HCT116 (cell line): Measurements from ENCODE around the gene ZNF71. TPM values are rescaled to one million over a fixed set of nuclear protein-coding genes. Genes with fewer than 3 reads are reported as not detected.

ENCODE experiments used
- ATAC-seq: fragments of 200-7000 bp; cut with Tn5 transposase; 2 replicates; pipeline ENCODE4 v1.9.1; 2020; ENCODE audit warnings: mild to moderate bottlenecking, moderate library complexity
- BruUV-seq: library from RNA; stranded (reverse); fragments of 400-500 nt; replicated peaks from 2 replicates; lab custom pipeline; 2021; lab: Mats Ljungman, UMichigan
- CTCF ChIA-PET: fragments of 300-600 bp; sonication (Branson Sonifier 250); formaldehyde crosslinking; loops from one replicate; lab custom pipeline; 2021; ENCODE audit warnings: antibody characterized with exemption; lab: Charles Lee
- POLR2A ChIA-PET: fragments of 300-600, 350-600 bp; sonication (Branson Sonifier 250); formaldehyde crosslinking; loops from one replicate; lab custom pipeline; 2021; ENCODE audit warnings: antibody characterized with exemption; lab: Charles Lee
- RAD21 ChIA-PET, 2 experiments: fragments of 300-600 bp; sonication (Branson Sonifier 250); formaldehyde crosslinking; loops; one replicate each; lab custom pipeline; 2023; ENCODE audit warnings: low total read pairs in 2 of 2; ENCODE audit not compliant: uncharacterized antibody in 2 of 2, unreplicated experiment in 2 of 2, low non-redundant PET in 1 of 2; lab: Charles Lee
- DNase-seq: peaks from one replicate; pipeline ENCODE4 v3.0.0-alpha.2; 2010; ENCODE audit warnings: low read depth, low spot score
- H2AFZ ChIP-seq: fragments of 200-600 bp; shearing (Covaris generic), sonication (generic); 2 replicates; pipeline ENCODE4 v1.6.1; 2017; ENCODE audit warnings: low read depth, mixed run types, mixed read lengths, antibody characterized with exemption, low read length; ENCODE audit not compliant: poor library complexity, severe bottlenecking
- H3K27ac ChIP-seq: 2 replicates; pipeline ENCODE4 v1.5.1; 2012; ENCODE audit warnings: low read depth, low read length
- H3K27me3 ChIP-seq: fragments of 200-600 bp; sonication (generic); 2 replicates; pipeline ENCODE4 v1.6.1; 2016; ENCODE audit warnings: mixed run types, low read length, mixed read lengths; ENCODE audit not compliant: insufficient read depth
- H3K36me3 ChIP-seq, 2 experiments: fragments of 200-500 bp in 1 of 2; fragments of 200-600 bp in 1 of 2; sonication (Bioruptor generic) in 1 of 2; sonication (generic) in 1 of 2; 2 replicates each; pipeline versions ENCODE4 v1.5.1 to v1.6.1; 2014 to 2016; ENCODE audit warnings: low read length in 2 of 2, inconsistent platforms in 1 of 2, mixed read lengths in 1 of 2, mixed run types in 1 of 2; ENCODE audit not compliant: insufficient read depth in 2 of 2, control insufficient read depth in 1 of 2
- H3K4me1 ChIP-seq, 2 experiments: fragments of 200-600 bp in 1 of 2; sonication (generic) in 1 of 2; 2 replicates each; pipeline versions ENCODE4 v1.5.1 to v1.6.1; 2012 to 2017; ENCODE audit warnings: low read length in 2 of 2, inconsistent platforms in 1 of 2, mild to moderate bottlenecking in 1 of 2, mixed read lengths in 1 of 2, mixed run types in 1 of 2, moderate library complexity in 1 of 2; ENCODE audit not compliant: insufficient read depth in 2 of 2, control insufficient read depth in 1 of 2
- H3K4me2 ChIP-seq: fragments of 200-600 bp; sonication (generic); 2 replicates; pipeline ENCODE4 v1.6.1; 2017; ENCODE audit warnings: mixed run types, low read length, mixed read lengths
- H3K4me3 ChIP-seq, 2 experiments: fragments of 200-600 bp in 1 of 2; sonication (generic) in 1 of 2; replicated peaks in 1 of 2; 2 replicates each; pipeline ENCODE4 v1.5.1; 2011 to 2016; ENCODE audit warnings: low read length in 2 of 2, control low read depth in 1 of 2, low read depth in 1 of 2, mild to moderate bottlenecking in 1 of 2, mixed read lengths in 1 of 2, mixed run types in 1 of 2
- H3K79me2 ChIP-seq: fragments of 200-600 bp; sonication (generic); 2 replicates; pipeline ENCODE4 v1.6.1; 2017; ENCODE audit warnings: mild to moderate bottlenecking, mixed run types, low read length, moderate library complexity, mixed read lengths; ENCODE audit not compliant: insufficient read depth
- H3K9ac ChIP-seq: fragments of 200-600 bp; sonication (generic); 2 replicates; pipeline ENCODE4 v1.6.1; 2016; ENCODE audit warnings: low read length, mixed read lengths
- H3K9me2 ChIP-seq: fragments of 200-600 bp; sonication (generic), shearing (Covaris generic); 2 replicates; pipeline ENCODE4 v1.6.1; 2017; ENCODE audit warnings: mixed run types, mild to moderate bottlenecking, moderate library complexity; ENCODE audit not compliant: insufficient read depth
- H3K9me3 ChIP-seq, 2 experiments: fragments of 200-500 bp in 1 of 2; fragments of 200-600 bp in 1 of 2; sonication (Bioruptor generic) in 1 of 2; sonication (generic) in 1 of 2; 2 replicates each; pipeline ENCODE4 v1.6.1; 2014 to 2017; ENCODE audit warnings: low read length in 2 of 2, mixed read lengths in 2 of 2, inconsistent platforms in 1 of 2, low read depth in 1 of 2, mild to moderate bottlenecking in 1 of 2, mixed run types in 1 of 2, moderate library complexity in 1 of 2; ENCODE audit not compliant: control insufficient read depth in 1 of 2, insufficient read depth in 1 of 2
- H4K20me1 ChIP-seq: fragments of 200-600 bp; sonication (generic), shearing (Covaris generic); 2 replicates; pipeline ENCODE4 v1.6.1; 2017; ENCODE audit warnings: mixed run types, mild to moderate bottlenecking, moderate library complexity; ENCODE audit not compliant: insufficient read depth
- CTCF ChIP-seq, 3 experiments: fragments of 200-600 bp in 1 of 3; sonication (generic) in 1 of 3; IDR thresholded peaks in 2 of 3; conservative IDR thresholded peaks in 1 of 3; 2 replicates each; pipeline ENCODE4 v1.5.1; 2012 to 2017; ENCODE audit warnings: low read depth in 2 of 3, low read length in 2 of 3, antibody characterized with exemption in 1 of 3, borderline replicate concordance in 1 of 3, control low read depth in 1 of 3, mild to moderate bottlenecking in 1 of 3, mixed read lengths in 1 of 3, mixed run types in 1 of 3, moderate library complexity in 1 of 3; ENCODE audit not compliant: insufficient read depth in 1 of 3
- EZH2 ChIP-seq: fragments of 200-600 bp; sonication (generic); IDR thresholded peaks from 2 replicates; pipeline ENCODE4 v1.6.1; 2017; ENCODE audit warnings: antibody characterized with exemption, mixed run types
- JUND ChIP-seq: IDR thresholded peaks from 2 replicates; pipeline ENCODE4 v1.6.1; 2012
- POLR2A ChIP-seq: IDR thresholded peaks from 2 replicates; pipeline ENCODE4 v1.7.0; 2011; ENCODE audit warnings: borderline replicate concordance; ENCODE audit not compliant: insufficient read depth, insufficient read length; ENCODE audit errors: extremely low read depth
- SIN3A ChIP-seq: IDR thresholded peaks from 2 replicates; pipeline ENCODE4 v1.6.1; 2012; ENCODE audit warnings: low read depth
- TCF7L2 ChIP-seq: IDR thresholded peaks from 2 replicates; pipeline ENCODE4 v1.7.0; 2011; ENCODE audit warnings: borderline replicate concordance, inconsistent platforms; ENCODE audit not compliant: insufficient read depth, insufficient read length; ENCODE audit errors: extremely low read depth
- intact Hi-C: fragments of 100-400 bp; cut with micrococcal nuclease; formaldehyde crosslinking; loops from 2 replicates; pipeline ENCODE4 v1.10.0; 2022
- total RNA-seq: library from RNA; stranded (reverse); gene quantifications from one replicate; pipeline ENCODE4 v1.2.1, GENCODE V29; 2021; ENCODE audit not compliant: unreplicated experiment

ZNF71 gene
- total RNA-seq, 1 experiment from 2014 or later = not detected

DNA sequence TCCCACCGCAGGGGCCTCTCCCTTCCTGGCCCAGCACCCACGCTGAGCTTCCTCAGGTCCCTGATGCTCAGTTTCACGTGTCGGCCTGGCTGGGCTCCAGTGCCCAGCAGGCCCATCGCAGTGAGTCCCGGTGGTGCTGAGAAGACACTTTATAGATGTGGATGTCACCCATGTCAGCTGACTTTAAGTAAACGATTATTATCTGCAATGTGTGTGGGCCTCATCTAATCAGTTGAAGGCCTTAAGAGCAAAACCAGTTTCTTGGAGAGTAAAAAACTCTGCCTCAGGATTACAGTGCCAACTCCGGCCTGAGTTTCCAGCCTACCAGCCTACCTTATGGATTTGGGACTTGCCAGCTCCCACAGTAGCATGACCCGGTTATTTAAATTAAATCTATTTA, 30.6 kb downstream of the ZNF71 start:
- H3K79me2 ChIP-seq = no peaks in the 10 kb centered on the region
- H3K4me3 ChIP-seq = no peak overlapping the region
- TF ChIP-seq POLR2A = no peak
- TF ChIP-seq TCF7L2 = no peak
- no TSS peak for BruUV-seq
- no peak overlapping the region for H3K4me2 ChIP-seq
- no peak overlapping the region for H3K9ac ChIP-seq
- no peaks in the 10 kb centered on the region for H3K27me3 ChIP-seq
- no peak overlapping the region for H2AFZ ChIP-seq
- ATAC-seq (no peak), DNase-seq (no peak)
- H3K36me3 ChIP-seq = no peaks in the 10 kb centered on the region
- H3K9me3 ChIP-seq = peaks cover 0 to 11% of the 10 kb centered on the region in 2 experiments; a peak in 2 of 4 replicates
- no peaks in the 10 kb centered on the region for H4K20me1 ChIP-seq
- no peak overlapping the region for H3K27ac ChIP-seq
- H3K4me1 ChIP-seq = no peaks in the 10 kb centered on the region
- CTCF ChIA-PET = no interaction called here
- H3K9me2 ChIP-seq = no peaks in the 10 kb centered on the region
- POLR2A ChIA-PET = no interaction called here
- RAD21 ChIA-PET = no interaction called here
- intact Hi-C loops = no loop called here

GRCh38 chr19:56633021-56633420, 37.9 kb downstream of the ZNF71 start:
- ChIA-PET CTCF (no interaction called here), RAD21 (no interaction called here), POLR2A (no interaction called here)
- no peak for ATAC-seq
- intact Hi-C loops = no loop called here
- H3K9me3 ChIP-seq = peaks cover 7 to 33% of the 10 kb centered on the region in 2 experiments; a peak in 2 of 4 replicates
- no peaks in the 10 kb centered on the region for H3K27me3 ChIP-seq
- no peaks in the 10 kb centered on the region for H3K9me2 ChIP-seq
- TF ChIP-seq POLR2A (no peak), JUND (no peak), CTCF (IDR thresholded peaks at IDR 0.05 in 2 of 3, conservative IDR thresholded peaks at IDR 0.05 in 1 of 3; ENCODE audit: borderline replicate concordance in 1 of 3, insufficient read depth in 1 of 3, low read depth in 2 of 3, low read length in 2 of 3) (no peak), SIN3A (no peak), EZH2 (no peak)
- no peak overlapping the region for H3K27ac ChIP-seq
- no peak for DNase-seq
- H4K20me1 ChIP-seq = no peaks in the 10 kb centered on the region
- H3K36me3 ChIP-seq = no peaks in the 10 kb centered on the region
- H3K4me3 ChIP-seq = no peak overlapping the region
- no peak overlapping the region for H2AFZ ChIP-seq
- no peaks in the 10 kb centered on the region for H3K79me2 ChIP-seq
- H3K4me1 ChIP-seq = no peaks in the 10 kb centered on the region
- H3K9ac ChIP-seq = no peak overlapping the region
- no peak overlapping the region for H3K4me2 ChIP-seq
- BruUV-seq = no TSS peak
